ENCODE results near the gene FBP2.

- no peak for TF ChIP-seq CTCF (IDR thresholded peaks at IDR 0.05)
- TF ChIP-seq EZH2 (IDR thresholded peaks at IDR 0.05; ENCODE audit: borderline replicate concordance, insufficient read depth, low read depth, low read length, poor library complexity, severe bottlenecking): no peak
Observed at GRCh38 chr9:94625835-94626234, 32.2 kb upstream of the FBP2 start.

Measured in B cell (primary cell).